H7 (cell line): Measurements from ENCODE around the gene PDZD4. TPM values are rescaled to one million over a fixed set of nuclear protein-coding genes. Genes with fewer than 3 reads are reported as not detected.
A peak's percentile ranks its signal among the peaks of the same experiment; 100 is the strongest.

Experiments used
- DNase-seq: peaks from one replicate; pipeline ENCODE4 v3.0.0; 2012
- H3K27me3 ChIP-seq: 2 replicates; pipeline ENCODE4 v1.6.0; 2011; ENCODE audit warnings: mild to moderate bottlenecking, low read length; ENCODE audit not compliant: control insufficient read depth, insufficient read depth
- H3K36me3 ChIP-seq: replicated peaks from 2 replicates; pipeline ENCODE4 v1.5.1; 2011; ENCODE audit warnings: low read length; ENCODE audit not compliant: control insufficient read depth, insufficient read depth
- H3K4me3 ChIP-seq: 2 replicates; pipeline ENCODE4 v1.5.1; 2011; ENCODE audit warnings: low read depth, mild to moderate bottlenecking, control low read depth, low read length, moderate library complexity; ENCODE audit not compliant: insufficient read depth
- total RNA-seq: library from RNA; depleted of rRNA; stranded (reverse); fragments of >200 nt; shearing (Covaris generic); gene quantifications from 2 replicates; pipeline ENCODE4 v1.2.3, GENCODE V29; 2014

Gene PDZD4
- total RNA-seq, 1 experiment from 2014 or later, result 76.3 TPM

- Histone ChIP-seq H3K36me3 (no peaks in the 10 kb centered on the region), H3K4me3 (no peak overlapping the region), H3K27me3 (no peaks in the 10 kb centered on the region)
- peak; percentile 75 for DNase-seq
Observed at GRCh38 chrX:153862369-153863250, 32.3 kb upstream of the PDZD4 start.

- Histone ChIP-seq H3K27me3 (no peaks in the 10 kb centered on the region), H3K4me3 (no peak overlapping the region), H3K36me3 (no peaks in the 10 kb centered on the region)
- peak; percentile 49 for DNase-seq
Observed at GRCh38 chrX:153861733-153862310, 31.5 kb upstream of the PDZD4 start.

- no peak overlapping the region for H3K4me3 ChIP-seq
- no peaks in the 10 kb centered on the region for H3K27me3 ChIP-seq
- peak; percentile 41 for DNase-seq
- no peaks in the 10 kb centered on the region for H3K36me3 ChIP-seq
Observed at GRCh38 chrX:153861151-153861550, 30.8 kb upstream of the PDZD4 start.

GRCh38 chrX:153857348-153857903, 27.1 kb upstream of the PDZD4 start:
- H3K4me3 ChIP-seq, result no peak overlapping the region
- no peaks in the 10 kb centered on the region for H3K36me3 ChIP-seq
- no peaks in the 10 kb centered on the region for H3K27me3 ChIP-seq
- DNase-seq, result peak; percentile 16

- H3K4me3 ChIP-seq, result no peak overlapping the region
- no peaks in the 10 kb centered on the region for H3K36me3 ChIP-seq
- H3K27me3 ChIP-seq, result no peaks in the 10 kb centered on the region
- peak; percentile 19 for DNase-seq
Observed at GRCh38 chrX:153854702-153855101, 24.4 kb upstream of the PDZD4 start.

- H3K27me3 ChIP-seq, result no peaks in the 10 kb centered on the region
- DNase-seq, result no peak
- H3K4me3 ChIP-seq, result no peak overlapping the region
- H3K36me3 ChIP-seq, result no peaks in the 10 kb centered on the region
Observed at GRCh38 chrX:153853902-153854267, 23.5 kb upstream of the PDZD4 start.

GRCh38 chrX:153853180-153853901, 23.0 kb upstream of the PDZD4 start:
- no peak for DNase-seq
- H3K36me3 ChIP-seq, result no peaks in the 10 kb centered on the region
- no peak overlapping the region for H3K4me3 ChIP-seq
- H3K27me3 ChIP-seq, result no peaks in the 10 kb centered on the region

- no peak for DNase-seq
- Histone ChIP-seq H3K4me3 (no peak overlapping the region), H3K27me3 (no peaks in the 10 kb centered on the region), H3K36me3 (no peaks in the 10 kb centered on the region)
Observed at GRCh38 chrX:153851981-153852380, 21.6 kb upstream of the PDZD4 start.

- H3K36me3 ChIP-seq, result no peaks in the 10 kb centered on the region
Observed at GRCh38 chrX:153848325-153848724, 18.0 kb upstream of the PDZD4 start.

GRCh38 chrX:153845842-153846241, 15.5 kb upstream of the PDZD4 start:
- DNase-seq, result no peak
- no peak overlapping the region for H3K4me3 ChIP-seq
- H3K27me3 ChIP-seq, result no peaks in the 10 kb centered on the region
- H3K36me3 ChIP-seq, result no peaks in the 10 kb centered on the region

More at GRCh38 chrX:153848325-153848724, 18.0 kb upstream of the PDZD4 start:
- peak; percentile 32 for DNase-seq
- Histone ChIP-seq H3K4me3 (no peak overlapping the region), H3K27me3 (no peaks in the 10 kb centered on the region)

- Histone ChIP-seq H3K27me3 (no peaks in the 10 kb centered on the region), H3K4me3 (no peak overlapping the region), H3K36me3 (no peaks in the 10 kb centered on the region)
- no peak for DNase-seq
Observed at GRCh38 chrX:153845195-153845594, 14.9 kb upstream of the PDZD4 start.

GRCh38 chrX:153844509-153845082, 14.3 kb upstream of the PDZD4 start:
- Histone ChIP-seq H3K27me3 (no peaks in the 10 kb centered on the region), H3K36me3 (no peaks in the 10 kb centered on the region), H3K4me3 (no peak overlapping the region)
- DNase-seq, result peak; percentile 40

GRCh38 chrX:153836921-153837320, 6.6 kb upstream of the PDZD4 start:
- Histone ChIP-seq H3K4me3 (no peak overlapping the region), H3K36me3 (no peaks in the 10 kb centered on the region), H3K27me3 (no peaks in the 10 kb centered on the region)
- DNase-seq, result no peak

- H3K36me3 ChIP-seq, result no peaks in the 10 kb centered on the region; the same call in 1 of the 2 replicates
- H3K4me3 ChIP-seq, result no peak overlapping the region
- DNase-seq, result peak; percentile 25
- H3K27me3 ChIP-seq, result no peaks in the 10 kb centered on the region
Observed at GRCh38 chrX:153832728-153833127, 2.4 kb upstream of the PDZD4 start.
